GM13977 (cell line): ENCODE measurements around the gene SLC66A2.

Experiments used
- DNase-seq: peaks from one replicate; pipeline ENCODE4 v3.0.0; 2012; ENCODE audit warnings: low spot score
- in situ Hi-C: fragments of 300-500 bp; cut with MboI; formaldehyde crosslinking; loops from one replicate; pipeline ENCODE4 v1.12.0; 2022; ENCODE audit warnings: low sequenced_read_pairs, low pct_unique_long_range_greater_than_20kb, mixed read lengths, inconsistent platforms; ENCODE audit not compliant: unreplicated experiment
- TF ChIP-seq, protein P1 (sequence below): IDR thresholded peaks from 2 replicates; pipeline ENCODE4 v1.5.1; 2012; ENCODE audit warnings: mild to moderate bottlenecking, control low read depth; ENCODE audit not compliant: insufficient read depth; ENCODE audit errors: extremely low read depth, missing control alignments

The SLC66A2 gene

DNA sequence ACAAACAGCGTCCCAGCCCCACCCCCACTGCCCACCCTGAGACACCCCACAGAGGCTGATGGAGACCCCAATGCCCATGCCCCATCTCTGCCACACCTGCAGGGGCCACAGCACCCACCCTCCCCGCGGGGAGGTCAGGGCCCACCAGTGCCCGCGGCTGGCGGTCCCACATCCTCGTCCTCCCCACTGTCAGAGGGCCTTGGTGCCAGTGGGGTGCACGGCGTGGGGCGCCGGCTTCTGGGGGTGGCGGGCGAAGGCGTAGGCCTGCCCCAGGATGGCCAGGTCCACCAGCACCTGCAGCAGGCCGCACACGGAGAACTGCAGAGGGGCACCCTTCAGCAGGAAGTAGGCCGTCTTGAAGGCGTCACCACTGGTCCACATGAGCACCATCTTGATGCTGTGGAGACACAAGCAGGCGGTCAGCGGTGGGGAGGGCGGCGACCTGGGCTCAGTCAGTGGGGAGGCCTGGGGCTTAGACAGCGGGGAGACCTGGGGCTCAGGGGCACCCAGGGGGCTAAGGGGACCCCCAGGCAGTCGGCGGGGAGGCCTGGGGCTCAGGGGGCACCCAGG, 47.6 kb downstream of the SLC66A2 start:
- TF ChIP-seq, protein P1, sequence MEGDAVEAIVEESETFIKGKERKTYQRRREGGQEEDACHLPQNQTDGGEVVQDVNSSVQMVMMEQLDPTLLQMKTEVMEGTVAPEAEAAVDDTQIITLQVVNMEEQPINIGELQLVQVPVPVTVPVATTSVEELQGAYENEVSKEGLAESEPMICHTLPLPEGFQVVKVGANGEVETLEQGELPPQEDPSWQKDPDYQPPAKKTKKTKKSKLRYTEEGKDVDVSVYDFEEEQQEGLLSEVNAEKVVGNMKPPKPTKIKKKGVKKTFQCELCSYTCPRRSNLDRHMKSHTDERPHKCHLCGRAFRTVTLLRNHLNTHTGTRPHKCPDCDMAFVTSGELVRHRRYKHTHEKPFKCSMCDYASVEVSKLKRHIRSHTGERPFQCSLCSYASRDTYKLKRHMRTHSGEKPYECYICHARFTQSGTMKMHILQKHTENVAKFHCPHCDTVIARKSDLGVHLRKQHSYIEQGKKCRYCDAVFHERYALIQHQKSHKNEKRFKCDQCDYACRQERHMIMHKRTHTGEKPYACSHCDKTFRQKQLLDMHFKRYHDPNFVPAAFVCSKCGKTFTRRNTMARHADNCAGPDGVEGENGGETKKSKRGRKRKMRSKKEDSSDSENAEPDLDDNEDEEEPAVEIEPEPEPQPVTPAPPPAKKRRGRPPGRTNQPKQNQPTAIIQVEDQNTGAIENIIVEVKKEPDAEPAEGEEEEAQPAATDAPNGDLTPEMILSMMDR, result no peak
- in situ Hi-C loops, result no loop called here
- no peak for DNase-seq

DNA sequence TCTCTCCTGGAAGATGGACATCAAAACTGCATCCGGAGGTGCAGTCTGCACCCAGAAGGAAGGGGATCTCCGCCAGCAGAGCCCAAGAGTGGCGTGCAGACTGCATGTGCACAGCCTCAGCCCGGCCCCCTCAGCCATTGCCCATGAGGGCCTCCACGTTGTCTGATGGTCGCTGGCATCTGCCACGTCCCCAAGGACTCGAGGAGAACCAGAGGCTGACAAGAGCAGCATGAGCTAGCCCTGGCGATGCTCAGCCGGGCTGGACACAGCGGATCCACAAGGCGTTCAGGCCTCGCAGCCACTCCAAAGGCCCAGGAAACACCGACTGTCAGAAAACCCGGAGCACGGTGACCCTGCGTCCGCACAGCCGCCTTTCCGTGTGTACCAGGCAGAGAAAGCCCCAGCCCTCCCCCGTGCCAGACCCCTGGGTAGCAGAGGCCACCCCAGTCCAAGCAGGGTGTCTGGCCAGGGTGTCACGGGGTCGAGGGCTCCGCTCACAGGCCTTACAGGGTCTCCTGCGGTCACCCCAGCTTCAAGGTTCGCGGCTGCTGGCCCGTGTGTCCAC, 48.3 kb downstream of the SLC66A2 start:
- TF ChIP-seq, protein P1, result no peak
- in situ Hi-C loops, result no loop called here
- no peak for DNase-seq

DNA sequence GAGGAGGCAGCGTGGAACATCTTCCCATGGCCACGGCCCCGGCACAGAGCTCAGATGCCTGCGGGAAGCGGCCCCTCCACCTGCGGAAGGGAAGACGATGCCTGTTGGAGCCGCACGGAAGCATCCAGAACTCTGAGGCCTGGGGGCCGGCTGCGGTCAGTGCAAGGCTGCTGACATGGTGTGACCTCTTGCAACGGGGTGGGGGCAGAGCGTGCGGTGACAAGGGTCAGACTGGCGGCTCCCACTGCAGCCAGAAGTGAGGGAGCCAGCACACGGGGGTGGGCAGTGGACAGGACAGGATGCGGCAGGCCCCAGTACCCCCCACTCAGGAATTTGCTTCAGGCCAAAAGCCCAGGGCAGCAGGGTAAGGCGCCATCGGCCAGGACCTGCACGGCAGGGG, 48.8 kb downstream of the SLC66A2 start:
- in situ Hi-C loops, result no loop called here
- no peak for DNase-seq
- TF ChIP-seq, protein P1, result no peak

DNA sequence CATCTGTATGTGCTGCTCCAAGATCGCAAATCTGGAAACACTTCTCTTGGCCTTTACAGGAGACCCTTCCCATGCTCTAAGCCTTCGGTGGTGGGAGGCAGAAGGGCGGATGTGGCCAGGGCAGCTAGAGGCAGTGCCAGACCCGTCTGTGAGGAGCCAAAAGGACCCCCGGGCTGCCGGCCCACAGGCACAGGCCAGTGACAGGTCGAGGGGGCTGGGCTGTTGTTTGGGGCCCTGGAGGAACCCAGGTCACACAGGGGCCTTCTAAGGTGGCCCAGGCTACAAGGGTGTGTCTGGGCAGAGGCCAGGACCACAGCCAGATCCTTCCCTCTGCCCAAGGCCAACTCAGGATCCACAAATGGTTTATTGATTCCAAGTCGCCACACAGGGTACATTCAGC, 49.4 kb downstream of the SLC66A2 start:
- in situ Hi-C loops, result no loop called here
- DNase-seq, result no peak
- TF ChIP-seq, protein P1, result no peak

DNA sequence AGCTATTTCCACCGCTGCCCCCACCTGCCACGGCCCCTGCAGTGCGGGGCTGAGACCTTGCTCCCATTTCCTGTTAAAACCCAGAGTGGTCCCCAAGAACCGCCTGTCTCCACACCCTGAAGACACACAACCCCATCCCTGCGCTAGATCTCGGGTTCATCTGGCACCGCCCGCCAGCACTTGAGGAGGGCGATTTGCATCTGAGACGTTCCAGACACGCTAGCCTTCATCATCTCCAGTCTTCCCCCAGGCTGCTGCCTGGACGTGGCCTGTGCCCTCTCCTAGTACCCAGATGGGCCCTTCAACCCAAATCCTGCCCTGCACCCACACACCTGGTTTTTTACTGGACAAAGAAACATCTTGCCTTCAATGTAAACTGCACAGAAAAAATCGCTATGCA, 49.8 kb downstream of the SLC66A2 start:
- TF ChIP-seq, protein P1, result no peak
- DNase-seq, result no peak
- in situ Hi-C loops, result no loop called here

DNA sequence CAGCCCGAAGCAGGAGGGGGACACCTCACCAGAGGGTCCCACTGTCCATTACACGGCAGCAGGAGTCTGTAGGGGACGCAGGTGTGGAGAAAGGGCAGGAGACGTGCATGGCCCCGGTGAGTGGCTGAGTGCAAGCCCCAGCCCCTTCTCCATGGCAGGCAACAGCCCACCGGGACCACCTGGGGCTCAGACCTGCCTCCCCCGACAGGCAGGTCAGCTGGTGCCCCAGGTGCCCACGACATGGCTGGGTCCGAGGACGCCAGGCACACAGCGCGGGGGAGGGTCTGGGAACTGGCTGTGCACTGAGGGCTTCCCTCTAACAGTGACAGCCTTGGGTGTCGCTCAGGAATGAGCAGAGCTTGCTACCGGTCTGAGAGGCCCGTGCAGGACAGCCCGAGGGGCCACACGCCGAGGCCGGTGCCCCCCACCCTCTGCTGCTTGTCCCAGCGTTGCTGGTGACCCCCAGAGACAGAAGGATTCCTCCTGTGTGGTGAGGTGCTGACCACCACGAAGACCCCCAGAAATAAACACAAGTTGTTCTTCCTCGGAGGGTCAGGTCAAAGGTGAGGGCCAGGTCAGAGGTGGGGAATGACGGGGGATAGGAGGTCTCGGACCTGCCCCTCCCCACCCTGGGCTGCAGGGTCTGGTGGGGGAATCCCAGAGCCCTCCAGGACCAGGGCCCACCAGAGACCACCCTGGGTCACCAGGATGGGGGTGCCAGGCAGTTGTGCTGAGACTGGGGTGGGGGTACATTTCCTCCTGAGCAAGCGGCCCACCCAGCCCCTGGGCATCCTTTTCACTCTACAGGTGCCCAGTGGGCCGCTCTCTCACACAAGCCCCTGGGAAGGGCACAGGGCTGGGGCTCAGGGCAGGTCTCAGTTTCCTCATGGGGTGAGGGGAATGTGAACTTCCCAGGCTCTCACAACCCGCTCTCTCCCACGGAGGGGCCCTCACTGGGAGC, 50.6 kb downstream of the SLC66A2 start:
- TF ChIP-seq, protein P1, result no peak
- no peak for DNase-seq
- in situ Hi-C loops, result no loop called here
